Liver (tissue), 9 donors: ENCODE results near the gene EMILIN3. TPM values are rescaled to one million over a fixed set of nuclear protein-coding genes. Genes with fewer than 3 reads are reported as not detected.

Experiments
- DNase-seq: peaks from one replicate; pipeline ENCODE4 v3.0.0-alpha.2; 2017; ENCODE audit warnings: low spot score
- H3K27ac ChIP-seq, 2 donors: one replicate each; pipeline ENCODE4 v1.7.0; 2013; ENCODE audit warnings: inconsistent platforms in 2 of 2, low read length in 2 of 2, control low read depth in 1 of 2, low read depth in 1 of 2, mild to moderate bottlenecking in 1 of 2
- H3K27me3 ChIP-seq, 4 donors: one replicate each; pipeline versions ENCODE4 v1.6.1 to v1.7.0; 2013; ENCODE audit warnings: low read length in 3 of 4, inconsistent platforms in 1 of 4, mild to moderate bottlenecking in 1 of 4, moderate library complexity in 1 of 4; ENCODE audit not compliant: control insufficient read depth in 4 of 4, insufficient read depth in 4 of 4
- H3K36me3 ChIP-seq, 4 donors: one replicate each; pipeline versions ENCODE4 v1.6.1 to v1.7.0; 2013; ENCODE audit warnings: low read length in 3 of 4, mild to moderate bottlenecking in 3 of 4, low read depth in 1 of 4, moderate library complexity in 1 of 4; ENCODE audit not compliant: control insufficient read depth in 4 of 4, insufficient read depth in 3 of 4
- H3K4me1 ChIP-seq, 4 donors: one replicate each; pipeline versions ENCODE4 v1.6.1 to v1.7.0; 2013; ENCODE audit warnings: low read length in 3 of 4, mild to moderate bottlenecking in 3 of 4, moderate library complexity in 1 of 4; ENCODE audit not compliant: control insufficient read depth in 4 of 4, insufficient read depth in 4 of 4
- H3K4me3 ChIP-seq, 3 donors: one replicate each; pipeline versions ENCODE4 v1.6.1 to v1.7.0; 2013; ENCODE audit warnings: low read length in 3 of 3, control low read depth in 1 of 3, low read depth in 1 of 3, mild to moderate bottlenecking in 1 of 3
- H3K9ac ChIP-seq, 2 donors: one replicate each; pipeline ENCODE4 v1.7.0; 2013; ENCODE audit warnings: low read length in 2 of 2, mild to moderate bottlenecking in 2 of 2, moderate library complexity in 2 of 2, control low read depth in 1 of 2, low read depth in 1 of 2
- H3K9me3 ChIP-seq, 4 donors: one replicate each; pipeline versions ENCODE4 v1.6.1 to v1.7.0; 2013; ENCODE audit warnings: low read length in 3 of 4; ENCODE audit not compliant: control insufficient read depth in 4 of 4
- EGR1 ChIP-seq, 2 donors: IDR thresholded peaks; 2 replicates each; pipeline ENCODE4 v1.6.1; 2016 to 2018; ENCODE audit warnings: antibody characterized with exemption in 2 of 2, low read depth in 2 of 2
- FOXA1 ChIP-seq: IDR thresholded peaks from 2 replicates; pipeline ENCODE4 v1.6.1; 2016; ENCODE audit warnings: antibody characterized with exemption
- HNF4G ChIP-seq: IDR thresholded peaks from 2 replicates; pipeline ENCODE4 v1.6.1; 2016; ENCODE audit warnings: antibody characterized with exemption
- JUND ChIP-seq, 2 donors: IDR thresholded peaks; 2 replicates each; pipeline ENCODE4 v1.6.1; 2016; ENCODE audit warnings: antibody characterized with exemption in 2 of 2
- RAD21 ChIP-seq, 2 donors: IDR thresholded peaks; 2 replicates each; pipeline ENCODE4 v1.6.1; 2016; ENCODE audit warnings: antibody characterized with exemption in 2 of 2, mild to moderate bottlenecking in 2 of 2
- REST ChIP-seq: IDR thresholded peaks from 2 replicates; pipeline ENCODE4 v1.6.1; 2016; ENCODE audit warnings: antibody characterized with exemption, mild to moderate bottlenecking
- RXRA ChIP-seq, 2 donors: IDR thresholded peaks; 2 replicates each; pipeline ENCODE4 v1.6.1; 2017 to 2018; ENCODE audit warnings: antibody characterized with exemption in 2 of 2, mild to moderate bottlenecking in 1 of 2
- SP1 ChIP-seq: IDR thresholded peaks from 2 replicates; pipeline ENCODE4 v1.6.1; 2018; ENCODE audit warnings: antibody characterized with exemption, mild to moderate bottlenecking
- WGBS: extraction: QIAGEN DNeasy Blood & Tissue Kit; methylation state at CpG from one replicate; pipeline ENCODE4 v1.1.7; 2013; 5-methylcytosine and 5-hydroxymethylcytosine counted together
- polyA plus RNA-seq, 2 donors: library from polyadenylated mRNA; stranded (reverse) in 1 of 2; unstranded in 1 of 2; fragments of 200-250 nt in 1 of 2; fragments of >200 nt in 1 of 2; fragmentation: Nextera tagmentation in 1 of 2; extraction: Ambion mirVana in 1 of 2; gene quantifications; one replicate each; pipeline versions ENCODE4 v1.2.1 to v1.2.3, GENCODE V29; 2013 to 2015
- total RNA-seq, 2 donors: library from RNA; depleted of rRNA; stranded (reverse); fragments of >200 nt; gene quantifications; one replicate each; pipeline ENCODE4 v1.2.3, GENCODE V29; 2014
- TF ChIP-seq, protein P1 (sequence below): IDR thresholded peaks from 2 replicates; pipeline ENCODE4 v1.6.1; 2016; ENCODE audit warnings: antibody characterized with exemption
- donor health status: healthy.
- donor health status: healthy.
- donor health status: healthy.
- donor health status: healthy.
- donor health status: healthy.

The EMILIN3 gene
- total and polyA plus RNA-seq, 4 donors, result 0.05 to 0.79 (median 0.17) TPM; not detected in 1

DNA sequence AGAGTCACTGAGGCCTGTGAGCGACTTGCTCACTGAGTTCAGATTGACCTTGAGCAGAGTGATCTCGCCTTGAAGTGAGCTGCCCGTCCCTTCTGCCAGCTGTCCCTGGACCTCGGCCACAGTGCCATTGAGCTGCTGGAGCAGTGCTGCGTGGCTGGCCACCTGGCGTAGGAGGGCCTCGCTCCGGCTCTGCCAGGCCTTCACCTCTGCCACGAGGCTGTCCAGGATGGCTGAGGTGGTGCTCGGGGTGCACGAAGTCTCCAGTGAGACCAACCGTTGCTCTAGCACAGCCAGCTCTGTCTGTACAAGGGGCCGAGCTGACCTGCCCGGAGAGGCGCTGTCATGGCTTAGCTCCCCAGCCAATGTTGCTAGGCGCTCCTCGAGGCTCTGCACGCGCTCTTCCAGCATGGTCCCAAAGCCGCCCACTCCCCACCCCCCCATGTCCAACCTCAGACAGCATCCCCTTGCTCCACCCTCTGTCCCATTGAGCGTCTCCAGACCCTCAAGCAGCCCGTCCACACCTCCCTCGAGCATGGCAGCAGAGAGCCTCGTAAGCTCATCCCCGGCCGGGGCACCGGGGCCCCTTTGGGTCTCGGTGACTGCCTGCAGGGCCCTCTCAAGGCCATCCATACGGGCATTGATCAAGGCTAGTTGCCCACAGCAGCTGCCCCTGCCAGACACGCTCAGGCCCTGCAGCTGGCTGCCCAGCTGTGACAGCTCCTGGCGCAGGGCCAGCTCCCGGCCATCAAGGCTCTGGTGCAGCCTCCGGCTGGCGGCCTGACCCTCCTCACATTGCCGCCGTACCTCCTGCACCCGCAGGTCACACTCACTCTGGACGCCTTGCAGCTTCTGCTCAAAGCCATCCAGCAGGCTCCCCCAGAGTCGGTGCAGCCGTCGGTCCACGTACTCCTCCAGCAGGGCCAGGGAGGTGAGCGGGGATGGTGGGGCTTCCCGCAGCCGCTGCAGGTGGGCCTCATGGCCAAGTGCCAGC, 4.6 kb downstream of the EMILIN3 start:
- H3K4me1 ChIP-seq, result peaks cover 9 to 24% (median 16%) of the 10 kb centered on the region in 4 donors
- no peak overlapping the region for H3K4me3 ChIP-seq
- H3K36me3 ChIP-seq, result peaks cover 0 to 3% (median 2%) of the 10 kb centered on the region in 4 donors
- DNase-seq, result no peak
- no peak for TF ChIP-seq RXRA (IDR thresholded peaks at IDR 0.05)
- TF ChIP-seq JUND (IDR thresholded peaks at IDR 0.05), result no peak
- TF ChIP-seq EGR1 (IDR thresholded peaks at IDR 0.05; ENCODE audit: low read depth in 2 of 2), result no peak
- TF ChIP-seq, protein P1, sequence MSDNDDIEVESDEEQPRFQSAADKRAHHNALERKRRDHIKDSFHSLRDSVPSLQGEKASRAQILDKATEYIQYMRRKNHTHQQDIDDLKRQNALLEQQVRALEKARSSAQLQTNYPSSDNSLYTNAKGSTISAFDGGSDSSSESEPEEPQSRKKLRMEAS, result no peak
- no peak for TF ChIP-seq FOXA1
- H3K27me3 ChIP-seq, result peaks cover 0 to 14% (median 4%) of the 10 kb centered on the region in 4 donors
- no peak overlapping the region for H3K9ac ChIP-seq
- 84% methylated on average over 45 of the region's 45 CpGs for WGBS
- no peak overlapping the region for H3K27ac ChIP-seq
- no peaks in the 10 kb centered on the region for H3K9me3 ChIP-seq

GRCh38 chr20:41360831-41361756, 5.5 kb downstream of the EMILIN3 start:
- no peak for DNase-seq
- peaks cover 0 to 11% (median 2%) of the 10 kb centered on the region in 4 donors for H3K36me3 ChIP-seq
- TF ChIP-seq SP1, result no peak
- no peak for TF ChIP-seq HNF4G
- H3K9ac ChIP-seq, result no peak overlapping the region
- H3K4me1 ChIP-seq, result peaks cover 7 to 18% (median 14%) of the 10 kb centered on the region in 4 donors
- no peaks in the 10 kb centered on the region for H3K9me3 ChIP-seq
- no peak overlapping the region for H3K4me3 ChIP-seq
- peaks cover 0 to 11% (median 3%) of the 10 kb centered on the region in 4 donors for H3K27me3 ChIP-seq
- 87% methylated on average over 22 of the region's 22 CpGs for WGBS
- H3K27ac ChIP-seq, result no peak overlapping the region

GRCh38 chr20:41359541-41360011, 7.0 kb downstream of the EMILIN3 start:
- Histone ChIP-seq H3K4me3 (no peak overlapping the region), H3K9ac (no peak overlapping the region), H3K27me3 (no peaks in the 10 kb centered on the region), H3K36me3 (peaks cover 0 to 21% (median 4%) of the 10 kb centered on the region in 4 donors), H3K27ac (no peak overlapping the region), H3K9me3 (no peaks in the 10 kb centered on the region), H3K4me1 (peaks cover 4 to 14% (median 11%) of the 10 kb centered on the region in 4 donors)
- WGBS, result 86% methylated on average over 9 of the region's 9 CpGs
- DNase-seq, result no peak
- no peak for TF ChIP-seq RAD21 (IDR thresholded peaks at IDR 0.05)
- no peak for TF ChIP-seq REST
